ENCODE measurements around the gene PIK3C2G.

The PIK3C2G gene

DNA sequence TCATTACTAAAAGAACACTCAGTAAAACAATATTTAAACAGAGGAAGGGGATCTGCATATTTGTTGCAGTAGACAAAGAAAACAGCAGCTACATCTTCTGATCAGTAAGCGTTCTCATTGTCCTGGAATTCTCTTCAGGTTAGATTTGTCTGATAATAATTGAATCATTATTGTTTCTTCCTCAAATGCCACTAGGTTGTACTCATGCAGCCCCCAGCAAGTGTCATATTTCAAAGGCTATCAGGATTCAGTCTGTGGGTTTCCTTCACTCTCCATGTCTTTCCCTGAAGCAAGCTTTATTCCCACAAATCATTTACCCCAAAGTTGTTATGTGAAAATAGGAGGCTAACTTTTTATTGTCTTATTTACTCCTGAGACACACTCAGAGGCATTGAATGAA lies 14.7 kb downstream of the PIK3C2G start:
- no peak for DNase-seq

DNA sequence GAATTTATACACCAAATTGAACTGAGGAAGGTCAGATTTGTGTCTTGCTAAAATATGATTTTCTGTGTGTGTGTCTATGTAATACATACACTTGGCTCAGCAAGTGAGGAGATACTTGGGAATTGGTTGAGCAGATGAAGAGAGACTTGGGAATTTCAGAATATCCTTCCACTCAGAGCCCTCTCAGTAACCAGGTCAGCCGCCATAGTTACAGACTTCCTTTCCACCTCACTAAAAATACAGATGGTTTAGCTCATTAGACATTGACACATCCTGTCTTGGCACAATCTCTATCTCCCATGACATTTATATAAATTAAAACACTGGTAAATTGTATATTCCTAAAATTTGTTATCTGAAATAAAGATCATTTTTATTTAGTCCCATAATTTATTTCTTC lies 15.9 kb downstream of the PIK3C2G start:
- DNase-seq = no peak

DNA sequence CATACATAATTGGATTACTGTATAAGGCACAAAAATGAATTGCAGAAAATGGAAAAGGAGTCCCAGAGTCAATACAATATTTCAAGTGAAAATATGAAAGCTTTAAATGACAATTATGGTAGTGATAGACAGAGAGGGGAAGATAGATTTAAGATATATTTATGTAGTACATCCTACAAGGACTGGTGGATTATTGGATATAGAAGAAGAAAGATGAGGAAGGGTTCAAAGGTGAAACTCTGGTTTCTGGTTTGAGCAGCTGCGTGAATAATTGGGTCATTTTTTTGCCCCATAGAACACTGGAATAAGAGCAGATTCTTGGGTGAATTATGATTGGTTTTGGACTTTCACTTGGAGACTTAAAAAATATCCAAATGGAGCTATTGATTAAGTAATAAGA lies 19.4 kb downstream of the PIK3C2G start:
- DNase-seq = no peak

DNA sequence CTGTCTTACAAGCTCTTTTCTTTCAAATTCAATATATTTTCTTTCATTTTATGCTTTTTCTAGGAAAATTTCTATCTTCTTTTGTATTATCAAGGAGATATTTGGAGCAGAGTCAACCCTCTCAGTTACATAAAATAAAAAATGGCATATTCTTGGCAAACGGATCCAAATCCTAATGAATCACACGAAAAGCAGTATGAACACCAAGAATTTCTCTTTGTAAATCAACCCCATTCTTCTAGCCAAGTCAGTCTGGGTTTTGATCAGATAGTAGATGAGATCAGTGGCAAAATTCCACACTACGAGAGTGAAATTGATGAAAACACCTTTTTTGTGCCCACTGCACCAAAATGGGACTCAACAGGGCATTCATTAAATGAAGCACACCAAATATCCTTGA lies 20.6 kb downstream of the PIK3C2G start:
- DNase-seq = no peak

DNA sequence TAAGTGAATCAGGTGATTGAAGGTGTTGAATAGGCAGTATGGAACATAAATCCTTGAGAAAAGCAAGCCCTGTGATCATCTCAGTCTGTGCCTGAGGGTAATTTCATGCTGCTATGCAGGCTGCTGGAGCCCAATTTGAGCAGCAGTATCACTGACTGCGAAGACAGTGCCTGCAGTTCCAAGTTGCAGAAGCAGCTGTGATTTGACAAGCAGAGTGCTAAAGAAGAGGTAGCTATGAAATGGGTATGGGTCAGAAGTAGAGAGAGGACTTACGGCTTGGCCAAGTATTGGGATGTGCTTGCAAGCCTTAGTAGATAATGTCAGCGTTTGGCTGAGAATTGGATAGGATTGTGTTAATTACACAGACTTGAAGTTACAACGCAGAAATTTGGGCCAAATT lies 22.5 kb downstream of the PIK3C2G start:
- DNase-seq = no peak

DNA sequence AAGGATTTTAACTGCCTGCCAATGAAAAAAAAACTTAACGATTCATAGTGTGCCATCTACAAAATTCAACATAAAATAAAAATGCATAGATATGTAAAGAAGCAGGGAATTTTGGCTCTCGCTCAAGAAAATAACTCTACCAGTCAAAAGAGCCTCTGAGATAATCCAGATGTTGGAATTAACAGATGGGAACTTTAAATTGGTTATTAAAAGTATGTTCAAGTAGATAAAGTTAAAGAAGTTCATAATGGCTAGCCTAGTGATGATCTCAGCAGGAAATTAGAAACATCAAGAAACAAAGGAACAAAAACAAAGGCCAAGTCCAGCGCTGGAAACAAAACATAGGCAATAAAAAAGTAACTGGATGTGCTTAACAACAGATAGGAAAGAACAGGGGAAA lies 23.1 kb downstream of the PIK3C2G start:
- DNase-seq = no peak

DNA sequence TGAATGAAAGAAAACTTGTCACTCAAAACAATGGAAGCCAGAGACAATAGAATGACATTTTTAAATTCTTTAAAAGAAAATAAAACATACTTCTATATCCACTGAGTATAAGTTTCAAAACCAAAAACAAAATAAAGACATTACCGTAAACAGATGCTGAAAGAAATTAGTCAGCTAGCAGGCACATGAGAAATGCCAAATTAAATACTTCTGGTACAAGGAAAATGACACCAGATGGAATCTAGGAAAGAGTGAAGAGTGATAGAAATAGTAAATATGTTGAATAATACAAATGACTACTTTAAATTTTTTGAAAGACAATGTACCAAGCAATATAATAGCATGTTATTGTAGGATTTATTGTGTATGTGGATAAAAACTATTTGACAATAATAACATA lies 23.8 kb downstream of the PIK3C2G start:
- DNase-seq = no peak

DNA sequence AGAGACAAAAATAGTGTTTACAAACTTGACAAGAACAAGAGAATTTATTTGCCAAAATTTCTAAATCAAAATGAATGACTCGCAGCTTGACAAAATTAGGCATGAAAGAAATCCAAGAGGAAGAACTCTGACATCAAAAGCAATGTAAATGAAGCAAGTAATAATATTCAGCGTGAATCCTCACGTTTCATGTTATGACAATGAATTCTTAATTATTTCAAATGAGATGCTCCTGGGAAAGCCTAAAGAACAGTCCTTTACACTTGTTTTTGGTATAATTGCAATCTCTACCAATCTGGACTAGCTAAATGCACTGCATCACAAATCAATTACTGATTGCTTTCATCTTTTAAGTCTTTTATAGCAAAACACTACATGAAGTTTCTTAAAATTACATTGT lies 29.1 kb downstream of the PIK3C2G start:
- no peak for DNase-seq

DNA sequence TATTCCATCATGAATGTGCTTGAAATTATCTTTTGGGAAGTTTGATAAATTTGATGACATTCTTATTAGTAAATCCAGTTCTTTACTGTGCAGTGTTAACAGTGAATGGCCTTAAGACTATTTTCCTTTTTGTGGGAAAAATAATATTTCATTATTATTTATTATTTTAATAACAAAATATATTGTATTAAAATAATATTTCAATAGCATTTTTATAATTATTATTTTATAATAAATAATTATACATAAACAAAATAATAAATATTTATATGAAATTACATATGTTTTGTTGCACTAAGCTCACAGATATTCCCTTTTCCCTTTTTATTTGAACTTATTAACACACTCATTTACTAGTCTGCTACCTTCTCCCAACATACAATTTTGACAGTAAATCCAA lies 33.6 kb downstream of the PIK3C2G start:
- no peak for DNase-seq

DNA sequence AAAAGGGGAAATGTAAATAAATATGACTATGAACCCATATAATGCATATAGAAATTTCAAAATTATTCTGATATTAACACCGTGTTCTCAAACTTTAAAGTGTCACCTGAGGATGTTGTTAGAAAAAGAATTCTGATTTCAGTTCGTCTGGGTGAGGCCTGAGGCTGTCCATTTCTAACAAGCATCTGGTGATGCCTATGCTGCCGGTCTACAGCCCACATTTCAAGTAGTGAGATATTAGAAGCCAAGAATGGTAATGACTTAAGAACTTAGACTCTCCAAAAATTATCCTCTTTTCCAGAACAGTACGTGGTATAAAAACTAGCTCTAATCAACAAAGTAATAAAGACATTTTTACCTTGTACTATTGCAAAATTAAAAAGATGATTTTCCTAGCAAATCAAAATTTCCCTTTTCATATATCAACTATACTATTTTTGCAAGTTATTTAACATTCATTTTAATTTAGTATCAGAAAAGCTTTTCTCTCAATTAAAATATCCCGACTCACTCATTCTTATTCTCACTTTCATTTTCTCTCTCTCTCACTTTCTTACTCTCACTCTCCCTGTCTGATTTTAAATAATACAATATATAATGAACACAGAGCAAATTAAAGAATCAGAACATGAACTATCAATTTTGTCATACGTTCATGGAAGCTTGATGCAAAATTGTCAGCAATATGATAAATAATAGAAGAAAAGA lies 35.0 kb downstream of the PIK3C2G start:
- DNase-seq = no peak

DNA sequence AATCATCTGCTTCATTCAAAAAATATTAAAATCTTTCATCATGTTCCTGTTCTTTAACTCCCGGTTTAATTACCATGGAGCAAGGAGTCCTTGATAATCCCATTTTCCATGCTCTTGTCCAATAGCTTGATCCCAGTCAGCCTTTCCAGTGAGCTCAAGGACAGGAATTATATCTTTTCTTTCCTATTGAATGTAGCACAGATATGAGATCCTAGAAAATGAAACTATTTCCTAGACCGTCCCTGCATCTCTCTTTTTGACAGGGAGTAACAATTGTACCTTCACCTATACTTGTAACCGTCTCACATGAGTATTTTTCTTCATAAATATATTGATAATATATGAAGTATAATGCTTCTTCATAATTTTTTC lies 35.6 kb downstream of the PIK3C2G start:
- no peak for DNase-seq

DNA sequence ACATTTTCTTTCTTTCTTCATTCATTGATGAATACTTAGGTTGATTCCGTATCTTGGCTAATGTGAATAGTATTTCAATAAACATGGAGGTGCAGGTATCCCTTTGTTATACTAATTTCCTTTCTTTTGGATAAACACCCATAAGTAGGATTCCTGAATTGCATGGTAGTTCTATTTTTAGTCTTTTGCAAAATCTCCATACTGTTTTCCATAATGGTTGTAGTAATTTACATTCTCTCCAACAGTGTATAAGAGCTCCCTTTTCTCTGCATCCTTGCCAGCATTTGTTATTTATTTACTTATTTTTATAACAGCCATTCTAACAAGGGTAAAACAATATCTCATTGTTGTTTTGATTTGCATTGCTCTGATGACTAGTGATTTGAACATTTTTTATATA lies 36.6 kb downstream of the PIK3C2G start:
- DNase-seq = no peak

DNA sequence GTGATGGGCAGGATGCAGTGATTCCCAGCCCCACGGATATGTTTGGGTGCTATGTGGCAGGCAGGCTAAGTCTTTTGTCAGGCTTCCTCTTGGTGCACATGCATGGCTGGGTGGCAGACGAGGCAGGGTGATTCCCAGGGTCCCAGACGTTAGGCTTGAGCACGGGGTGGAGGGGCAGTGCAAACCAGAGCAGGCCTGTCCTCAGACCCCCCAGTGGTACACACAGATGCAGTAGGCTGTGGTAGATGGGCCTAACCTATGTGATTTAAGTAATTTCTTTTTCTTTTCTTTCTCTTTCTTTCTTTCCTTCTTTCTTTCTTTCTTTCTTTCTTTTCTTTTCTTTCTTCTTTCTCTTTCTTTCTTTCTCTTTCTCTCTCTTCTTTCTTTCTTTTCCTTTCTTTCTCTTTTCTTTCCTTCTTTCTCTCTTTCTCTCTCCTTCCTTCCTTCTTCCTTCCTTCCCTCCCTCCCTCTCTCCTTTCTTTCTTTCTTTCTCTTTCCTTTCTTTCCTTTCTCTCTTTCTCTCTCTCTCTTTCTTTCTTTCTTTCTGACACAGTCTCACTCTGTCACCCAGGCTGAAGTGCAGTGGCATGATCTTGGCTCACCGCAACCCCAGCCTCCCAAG lies 41.6 kb downstream of the PIK3C2G start:
- no peak for DNase-seq

DNA sequence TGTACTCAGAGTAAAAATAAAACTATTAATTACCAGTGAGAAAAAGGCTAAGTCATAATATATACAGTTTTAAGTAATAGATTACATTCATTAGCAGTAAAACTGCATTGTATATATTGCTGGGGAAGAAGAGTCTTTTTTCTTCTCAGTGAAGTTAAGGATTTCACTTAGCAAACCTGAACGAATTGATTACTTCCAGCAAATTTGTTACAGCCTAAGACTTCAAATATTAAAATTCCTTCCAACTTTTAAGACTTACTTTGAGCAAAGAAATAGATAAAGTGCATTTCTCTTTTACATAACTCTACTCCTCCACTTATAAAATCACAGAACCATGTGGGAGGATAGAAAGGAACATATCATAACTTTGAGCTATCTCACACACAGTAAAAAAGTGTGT lies 43.3 kb downstream of the PIK3C2G start:
- DNase-seq = no peak

DNA sequence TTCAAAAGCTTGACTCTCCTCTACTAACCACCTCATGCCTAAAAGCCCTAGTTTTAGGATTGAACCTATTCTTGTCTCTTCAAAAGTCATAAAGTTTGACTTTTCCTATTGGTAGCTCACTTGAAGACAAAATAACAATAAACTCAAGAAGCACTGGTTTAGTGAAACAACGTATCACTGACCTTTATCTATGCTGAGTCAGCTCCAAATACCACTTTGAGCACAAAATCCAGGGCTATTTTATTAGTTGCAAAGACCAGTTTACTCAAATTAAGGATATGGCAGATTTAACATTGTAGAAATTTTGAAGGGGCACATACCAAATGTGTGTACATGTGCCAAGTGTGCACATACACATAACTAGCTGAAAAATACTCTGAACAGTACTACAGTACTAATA lies 45.0 kb downstream of the PIK3C2G start:
- DNase-seq = no peak

DNA sequence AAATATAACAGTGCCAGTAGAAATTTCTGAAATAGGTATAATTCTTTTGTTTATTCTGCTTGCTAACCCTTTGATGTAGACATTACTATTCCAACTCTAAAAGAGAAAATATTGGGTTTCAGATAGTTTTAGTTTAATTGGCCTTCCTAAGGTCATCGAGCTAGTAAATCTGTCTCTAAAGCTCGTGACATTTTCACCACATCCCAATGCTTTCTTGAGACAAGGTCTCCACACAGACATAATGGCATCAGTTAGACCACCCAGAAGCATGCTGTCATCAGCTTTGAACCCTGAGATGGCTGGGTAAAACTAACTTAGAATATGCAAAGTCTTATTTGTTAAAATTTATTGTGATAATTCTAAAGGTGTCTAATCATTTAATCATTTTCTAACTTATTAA lies 52.0 kb downstream of the PIK3C2G start:
- DNase-seq = no peak

DNA sequence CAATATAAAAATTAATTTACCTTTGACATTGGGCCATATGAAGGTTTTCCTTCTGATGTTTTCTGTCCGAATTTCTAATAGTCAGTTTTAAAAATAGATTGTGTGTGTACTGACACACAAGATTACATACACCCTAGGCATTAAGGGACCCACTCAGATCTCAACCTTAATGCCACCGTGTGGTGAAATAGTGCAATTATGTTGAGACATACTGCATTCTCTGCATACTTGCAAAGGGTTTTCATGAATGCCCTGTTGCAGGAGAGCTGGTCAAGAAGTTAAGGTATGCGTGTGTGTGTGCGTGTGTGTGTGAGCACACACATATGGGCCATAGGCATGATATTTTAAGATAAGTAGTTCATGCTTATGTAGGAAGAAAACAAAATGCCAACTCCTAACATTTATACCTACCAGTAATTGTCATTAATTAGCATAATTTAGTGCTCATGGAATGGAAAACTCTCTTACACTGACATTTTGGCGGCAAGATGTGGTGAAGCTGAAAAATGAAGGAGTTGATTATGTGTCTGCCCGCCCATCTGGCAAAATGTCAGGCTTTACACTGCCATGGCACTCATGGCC lies 58.8 kb downstream of the PIK3C2G start:
- DNase-seq = no peak

DNA sequence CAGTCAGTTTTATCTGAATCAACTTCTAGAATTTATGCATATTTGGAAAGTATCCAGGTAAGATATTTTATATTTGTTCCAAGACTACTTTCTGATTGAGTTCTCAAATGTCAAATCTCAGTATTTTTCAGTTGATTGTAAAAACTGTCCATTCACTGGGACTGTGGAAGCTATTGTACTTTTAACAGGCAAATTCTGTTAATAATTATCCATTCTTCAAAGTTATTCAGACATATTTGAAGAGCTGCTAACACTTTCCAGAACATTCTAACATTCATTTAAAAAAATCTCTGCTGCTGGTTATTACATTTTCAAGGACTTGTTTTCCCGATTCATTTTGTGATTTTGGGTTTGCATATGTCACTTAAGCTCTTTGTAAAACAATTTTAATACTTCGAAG lies 59.7 kb downstream of the PIK3C2G start:
- DNase-seq = no peak

DNA sequence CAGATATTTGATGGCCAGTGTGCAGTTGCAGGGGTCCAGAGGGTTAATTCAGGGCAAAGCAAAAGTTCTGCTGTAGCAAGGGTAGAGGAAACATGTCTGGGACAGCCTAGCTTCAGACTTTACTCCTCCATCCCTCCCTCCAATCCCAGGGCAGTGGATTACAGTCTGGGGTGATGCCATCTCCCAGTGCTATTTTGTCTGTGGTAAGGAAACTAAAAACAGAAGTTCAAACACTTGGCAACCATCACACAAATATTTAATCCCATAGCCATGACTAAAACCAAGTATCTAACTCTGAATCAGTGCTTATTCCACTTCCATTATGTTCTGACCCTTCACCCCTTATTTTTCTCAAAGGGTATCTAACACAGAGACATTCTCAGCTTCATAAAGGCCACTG lies 61.8 kb downstream of the PIK3C2G start:
- DNase-seq = no peak

DNA sequence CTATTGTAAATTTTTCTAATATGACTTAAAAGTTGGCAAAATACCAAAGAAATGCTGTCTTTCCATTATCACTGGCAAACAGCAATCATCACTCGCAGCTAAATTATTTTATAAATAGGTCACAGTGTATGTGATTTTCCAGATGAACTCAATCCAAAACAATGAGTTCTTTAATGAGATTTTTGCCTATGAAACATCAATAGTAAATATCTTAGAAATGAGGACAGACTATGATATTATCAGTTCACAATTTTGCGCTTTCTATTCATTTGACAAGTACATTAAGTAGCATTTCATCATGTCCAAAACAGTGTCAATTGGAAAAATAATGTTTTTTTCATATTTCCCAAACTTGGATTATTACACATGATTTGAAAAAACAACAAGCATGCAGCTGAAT lies 65.7 kb downstream of the PIK3C2G start:
- DNase-seq = no peak

DNA sequence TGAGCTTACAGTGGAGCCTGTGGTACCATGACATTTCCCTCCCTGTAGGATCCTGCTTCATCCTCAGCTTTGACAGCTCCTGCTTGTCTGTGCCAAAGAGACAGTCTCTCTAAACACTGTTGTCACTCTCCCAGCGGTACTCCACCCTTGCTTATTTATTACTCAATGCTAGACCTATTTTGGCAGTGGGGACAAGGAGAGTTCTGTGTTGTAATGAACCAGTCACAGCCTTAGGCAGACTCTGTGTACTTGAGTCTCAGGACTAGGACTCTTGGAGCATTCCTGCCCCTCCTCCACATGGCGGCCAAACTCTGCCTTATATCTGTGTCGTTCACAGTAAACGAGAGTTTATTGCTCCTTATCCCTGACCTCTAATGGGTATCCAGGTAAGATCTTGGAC lies 70.9 kb downstream of the PIK3C2G start:
- DNase-seq = no peak

DNA sequence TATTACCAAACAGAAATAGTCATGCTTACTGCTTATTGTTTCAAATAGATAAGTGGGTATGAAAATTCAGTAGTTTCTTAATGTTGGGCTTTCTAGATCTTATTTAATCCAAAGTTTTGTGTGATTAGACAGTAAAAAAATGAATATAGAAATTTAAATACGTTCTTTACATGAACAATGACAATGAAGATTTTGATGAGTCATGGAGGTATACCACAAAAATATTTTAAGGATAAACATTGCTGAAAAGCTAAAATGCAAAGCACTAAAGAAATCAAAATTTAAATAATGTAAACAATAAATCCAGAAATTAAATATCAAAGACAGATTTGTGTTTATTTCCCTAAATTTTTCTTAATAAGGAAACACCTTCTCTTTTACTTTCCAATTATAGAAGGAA lies 78.3 kb downstream of the PIK3C2G start:
- no peak for DNase-seq

DNA sequence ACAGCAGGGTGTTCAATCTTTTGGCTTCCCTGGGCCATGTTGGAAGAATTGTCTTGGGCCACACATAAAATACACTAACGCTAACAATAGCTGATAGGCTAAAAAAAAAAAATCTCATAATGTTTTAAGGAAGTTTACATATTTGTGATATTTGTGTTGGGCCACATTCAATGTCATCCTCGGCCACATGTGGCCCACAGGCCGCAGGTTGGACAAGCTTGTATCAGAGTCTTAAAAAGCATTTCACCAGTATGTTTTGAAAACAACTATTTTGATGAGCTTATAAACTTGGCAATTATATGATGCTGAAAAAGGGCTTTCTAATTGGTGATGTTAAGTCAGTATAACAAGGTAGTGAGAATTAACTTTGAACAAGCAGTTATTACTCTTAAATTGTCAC lies 78.9 kb downstream of the PIK3C2G start:
- DNase-seq = no peak

DNA sequence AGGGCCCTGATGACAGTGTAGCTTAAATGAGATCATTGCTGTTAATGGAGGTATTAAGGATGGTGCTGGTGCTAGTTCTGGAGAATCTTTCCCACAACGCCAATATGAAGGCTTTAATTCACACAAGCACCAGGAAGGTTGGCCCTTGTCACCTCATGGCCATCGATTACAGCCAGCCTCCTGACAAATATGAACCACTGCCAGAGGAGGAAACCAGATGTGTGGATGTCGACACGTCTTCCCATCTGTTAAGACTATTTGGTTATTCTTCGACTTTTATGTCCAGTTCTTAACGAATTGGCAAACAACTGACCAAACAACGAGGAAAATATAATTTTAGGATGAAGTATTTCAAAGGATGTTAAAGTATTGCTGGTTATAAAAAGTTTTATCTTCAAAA lies 79.5 kb downstream of the PIK3C2G start:
- no peak for DNase-seq

DNA sequence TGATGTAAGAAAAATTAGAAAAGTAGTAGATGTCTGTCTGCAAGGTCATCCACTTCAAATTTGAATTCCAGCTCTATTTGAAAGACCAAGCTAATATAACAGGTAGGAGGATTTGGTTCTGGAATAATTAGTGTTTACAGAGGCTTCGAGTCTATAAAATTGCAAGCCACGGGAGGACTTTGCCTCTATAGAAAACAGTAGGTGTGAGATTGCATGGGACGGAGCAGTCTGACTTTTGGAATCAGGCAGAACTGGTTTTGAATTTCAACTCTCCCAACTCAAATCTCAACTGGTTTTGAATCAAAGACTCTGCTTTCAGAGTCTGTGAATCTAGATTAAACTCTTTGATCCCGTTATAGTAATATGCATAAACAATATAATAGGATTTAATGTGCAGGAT lies 82.4 kb downstream of the PIK3C2G start:
- DNase-seq = no peak
